NCI-H748 (cell line): ENCODE data around the gene ITGA7.

ENCODE experiments used
- DNase-seq: peaks from one replicate; lab custom pipeline; 2025; ENCODE audit not compliant: unreplicated experiment; lab: John Stamatoyannopoulos, UW

Gene ITGA7

DNA sequence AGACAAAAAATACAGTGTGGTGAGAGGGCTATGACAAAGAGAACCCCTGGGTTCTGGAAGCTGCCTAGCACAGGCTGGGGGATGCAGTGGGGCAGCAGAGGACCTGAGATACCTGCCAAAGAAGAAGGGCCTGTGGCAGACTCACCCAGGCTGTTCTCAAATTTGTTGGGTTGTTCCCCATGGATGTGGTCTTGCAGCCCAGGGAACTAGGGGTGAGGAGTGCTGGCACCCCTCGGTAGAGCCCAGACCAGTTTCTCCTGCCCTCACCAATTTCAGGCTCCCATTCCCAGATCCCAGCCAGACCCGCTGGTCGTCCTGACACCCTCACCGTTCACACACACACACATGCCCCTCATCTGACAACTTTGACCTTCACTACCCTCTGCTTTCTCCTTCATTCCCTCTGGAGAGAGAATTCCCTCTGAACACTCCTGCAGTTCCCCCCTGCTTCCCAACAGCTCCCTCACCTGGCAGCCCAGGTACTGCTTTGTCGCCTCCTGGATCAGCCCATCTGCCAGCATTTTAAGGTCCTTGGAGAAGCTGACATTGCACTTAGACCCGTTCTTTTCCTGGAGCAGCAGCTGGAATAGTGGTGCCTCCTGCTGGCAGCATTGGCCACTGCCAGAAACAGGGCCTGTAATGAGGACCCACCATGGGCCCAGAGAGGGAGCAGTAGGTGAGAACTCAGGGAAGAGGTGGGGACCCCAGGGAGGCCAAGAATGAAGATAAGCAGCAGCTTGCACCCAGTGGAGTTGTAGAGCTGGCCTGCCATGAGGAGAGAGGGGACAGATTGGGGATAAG is 29.3 kb upstream of the ITGA7 start:
- DNase-seq, result peak; percentile 89

DNA sequence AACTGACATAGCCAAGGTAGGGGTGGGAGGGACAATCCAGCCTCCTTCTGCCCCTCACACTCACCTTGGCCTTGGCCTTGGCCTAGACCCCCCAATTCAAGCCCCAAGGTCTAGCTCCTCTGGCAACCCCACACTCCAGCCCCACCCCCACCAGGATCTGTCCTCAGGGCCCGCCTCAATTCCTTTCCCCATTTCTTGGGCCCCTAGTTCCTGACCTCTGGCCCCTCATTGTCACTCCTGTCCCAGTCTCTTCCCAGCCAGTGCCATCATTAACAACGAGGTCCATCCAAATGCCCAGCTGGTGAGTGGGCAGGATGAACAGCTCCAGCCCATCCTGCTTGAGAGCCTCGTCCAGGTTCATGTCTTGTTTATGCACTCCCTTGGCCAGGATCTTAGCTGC is 28.4 kb upstream of the ITGA7 start:
- DNase-seq, result no peak

GRCh38 chr12:55734595-55734994 is 26.9 kb upstream of the ITGA7 start:
- DNase-seq, result no peak

- DNase-seq, result no peak
Observed at GRCh38 chr12:55733858-55734257, 26.2 kb upstream of the ITGA7 start.

- DNase-seq, result no peak
Observed at GRCh38 chr12:55733021-55733555, 25.4 kb upstream of the ITGA7 start.

DNA sequence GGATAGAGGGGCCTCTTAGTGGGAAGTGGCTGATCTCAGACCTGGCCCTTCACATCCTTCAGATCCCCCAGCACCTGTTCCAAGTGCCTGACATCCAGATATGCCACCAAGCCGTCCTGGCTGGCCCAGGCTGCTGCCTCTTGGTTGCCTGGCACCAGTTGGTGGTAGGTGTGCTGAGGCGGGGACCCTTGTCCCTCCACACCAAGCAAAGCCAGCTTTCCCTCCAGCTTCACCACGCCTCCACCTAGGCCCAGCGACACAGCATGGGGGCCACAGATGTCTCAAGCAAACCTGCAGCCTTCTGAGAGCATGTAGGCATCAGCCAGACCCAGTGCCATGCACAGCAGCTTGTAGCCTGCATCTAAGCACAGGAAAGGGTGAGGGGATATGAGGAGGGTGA is 24.6 kb upstream of the ITGA7 start:
- no peak for DNase-seq

- no peak for DNase-seq
Observed at GRCh38 chr12:55729819-55730818, 22.4 kb upstream of the ITGA7 start.

DNA sequence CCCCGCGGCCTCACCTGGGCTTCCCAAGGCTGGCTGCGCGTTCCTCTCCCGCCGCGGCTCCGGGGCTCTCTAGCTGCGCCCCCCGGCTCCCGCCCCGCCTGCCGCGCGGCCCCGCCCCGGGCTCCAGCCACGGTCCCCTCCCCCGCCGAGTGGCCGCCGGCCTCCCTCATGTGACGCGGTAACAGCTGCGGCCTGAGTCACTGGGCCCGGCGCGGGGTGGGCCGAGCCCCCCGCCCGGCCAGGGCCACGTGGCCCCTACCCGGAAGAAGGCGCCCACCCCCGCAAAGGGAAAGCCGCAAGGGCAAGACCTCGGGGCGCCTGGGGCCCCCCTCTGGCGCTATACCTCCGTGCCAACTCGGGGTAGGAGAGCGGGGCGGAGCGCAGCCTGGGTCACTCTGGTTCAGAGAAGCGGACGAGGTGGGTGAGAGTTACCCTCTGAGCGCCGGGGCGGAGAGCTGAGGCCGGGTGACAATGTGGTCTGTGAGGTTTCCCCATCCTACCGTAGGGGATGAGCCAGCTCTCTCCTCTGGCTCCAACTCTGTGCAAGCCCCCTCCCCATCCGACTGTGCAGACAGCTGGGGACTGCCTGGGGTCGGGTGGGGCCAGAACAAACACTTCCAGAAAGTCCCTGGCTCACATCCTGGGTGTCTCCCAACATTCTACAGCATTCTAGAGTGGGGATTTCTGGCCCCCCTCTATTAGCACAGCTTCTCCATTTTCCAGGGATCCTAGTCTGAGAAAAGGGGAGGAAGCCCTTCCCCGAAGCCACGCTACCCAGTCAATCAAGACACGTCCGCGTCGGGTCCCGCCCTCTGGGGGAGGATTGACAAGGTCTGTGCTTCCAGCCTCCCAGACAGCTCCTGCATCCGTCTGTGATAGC is 21.5 kb upstream of the ITGA7 start, which contains the start of gene CD63:
Gene CD63, minus strand, starts transcription at position 71 of the 880 bp plus-strand sequence. CDS start 668 bp downstream, outside the sequence.
- DNase-seq, result peak; percentile 91

DNA sequence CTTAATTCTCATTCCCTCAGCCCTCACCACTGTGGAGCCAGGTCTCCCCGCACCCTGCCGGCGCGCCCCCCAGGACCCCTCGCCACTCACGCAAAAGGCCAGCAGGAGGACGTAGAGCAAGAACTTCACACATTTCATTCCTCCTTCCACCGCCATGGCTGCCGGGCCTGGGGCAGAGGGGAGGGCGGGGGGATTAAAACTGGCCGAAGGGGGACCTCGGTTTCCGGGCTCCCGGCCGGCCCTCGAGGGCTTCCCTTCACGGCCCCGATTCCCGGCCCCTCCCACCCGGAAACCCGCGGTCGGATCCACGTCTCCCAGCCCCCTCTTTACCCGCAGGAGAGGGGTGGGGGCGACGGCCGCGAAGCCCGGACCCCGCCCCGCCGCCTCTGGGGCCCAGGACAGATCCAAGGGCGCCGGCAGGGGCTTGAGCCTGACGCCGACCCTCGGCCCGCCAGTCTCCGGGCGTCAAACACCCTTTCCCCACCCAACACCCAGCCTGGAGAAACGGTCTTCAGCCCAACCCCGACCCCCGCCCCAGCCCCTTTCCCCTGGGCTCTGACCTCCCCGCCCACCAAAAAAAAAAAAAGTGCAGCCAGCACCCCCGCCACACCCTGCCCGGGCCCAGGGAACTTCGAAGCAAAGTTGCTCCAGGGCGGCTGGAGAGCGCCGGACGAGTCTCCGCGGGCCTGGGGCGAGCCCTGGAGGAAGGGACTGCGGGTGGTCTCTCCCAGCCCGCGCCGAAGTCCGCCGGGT is 20.7 kb upstream of the ITGA7 start:
- peak; percentile 62 for DNase-seq

- DNase-seq, result peak; percentile 71
Observed at GRCh38 chr12:55727643-55728185, 20.0 kb upstream of the ITGA7 start.

DNA sequence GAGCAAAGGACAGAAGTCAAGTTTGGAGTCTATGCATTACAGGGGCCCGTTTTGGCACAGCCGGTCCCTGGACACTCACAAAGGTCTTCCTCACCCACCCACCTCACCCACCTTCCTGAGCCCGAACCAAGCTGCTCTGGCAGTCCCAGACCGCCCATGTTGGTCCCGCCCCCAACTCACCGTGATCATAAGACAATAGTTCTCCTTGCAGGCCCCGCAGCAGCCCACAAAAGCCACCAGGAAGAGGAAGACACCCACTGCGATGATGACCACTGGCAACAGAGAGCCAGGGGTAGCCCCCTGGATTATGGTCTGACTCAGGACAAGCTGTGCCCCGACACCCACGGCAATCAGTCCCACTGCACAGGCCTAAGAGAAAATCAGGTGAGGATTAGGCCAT is 19.3 kb upstream of the ITGA7 start:
- no peak for DNase-seq

DNA sequence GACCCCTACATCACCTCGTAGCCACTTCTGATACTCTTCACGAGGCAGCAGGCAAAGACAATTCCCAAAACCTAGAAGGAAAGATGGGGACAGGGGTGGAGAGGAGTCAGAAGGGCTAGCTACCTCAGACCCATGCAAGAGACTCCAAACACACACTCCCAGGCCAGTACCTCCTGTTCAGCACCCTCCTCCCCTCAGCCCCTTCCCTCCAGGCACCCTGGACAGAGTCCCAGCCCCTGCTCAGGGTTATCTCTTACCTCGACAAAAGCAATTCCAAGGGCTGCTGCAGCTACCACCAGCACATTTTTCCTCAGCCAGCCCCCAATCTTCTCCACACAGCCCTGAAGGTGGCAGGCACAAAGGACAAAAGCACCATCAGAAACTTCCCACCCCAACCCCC is 17.9 kb upstream of the ITGA7 start:
- no peak for DNase-seq

GRCh38 chr12:55724940-55725309 is 17.2 kb upstream of the ITGA7 start:
- no peak for DNase-seq

GRCh38 chr12:55724226-55724939 is 16.7 kb upstream of the ITGA7 start:
- peak; percentile 59 for DNase-seq

DNA sequence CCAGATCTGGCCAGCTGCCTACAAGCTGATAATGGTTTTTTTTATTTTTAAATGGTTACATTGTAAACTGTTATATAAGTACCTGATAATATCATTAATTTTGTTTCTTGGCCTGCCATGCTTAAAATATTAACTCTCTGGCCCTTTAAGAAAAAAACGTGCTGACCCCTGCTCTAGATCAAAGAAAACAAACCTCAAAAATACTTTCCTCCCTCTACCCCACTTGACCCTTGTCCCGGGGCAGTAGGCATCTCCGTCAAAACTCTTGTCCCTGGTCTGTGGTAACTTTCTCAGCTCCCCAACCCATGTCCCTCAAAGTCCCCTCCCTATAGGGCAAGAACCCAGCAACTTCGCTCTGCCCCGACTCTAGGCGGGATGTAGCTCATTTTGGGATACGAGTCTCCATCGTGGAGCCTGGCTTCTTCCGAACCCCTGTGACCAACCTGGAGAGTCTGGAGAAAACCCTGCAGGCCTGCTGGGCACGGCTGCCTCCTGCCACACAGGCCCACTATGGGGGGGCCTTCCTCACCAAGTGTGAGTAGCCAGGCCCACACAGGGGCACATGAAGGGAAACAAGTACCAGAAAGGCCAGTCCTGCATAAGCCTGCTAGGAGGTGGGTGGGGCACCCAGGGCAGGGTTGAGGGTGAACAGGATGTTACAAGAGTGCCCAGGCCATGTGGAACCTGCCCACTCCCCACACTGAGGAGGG is 16.0 kb upstream of the ITGA7 start:
- no peak for DNase-seq

GRCh38 chr12:55722948-55723347 is 15.2 kb upstream of the ITGA7 start:
- DNase-seq, result no peak

DNA sequence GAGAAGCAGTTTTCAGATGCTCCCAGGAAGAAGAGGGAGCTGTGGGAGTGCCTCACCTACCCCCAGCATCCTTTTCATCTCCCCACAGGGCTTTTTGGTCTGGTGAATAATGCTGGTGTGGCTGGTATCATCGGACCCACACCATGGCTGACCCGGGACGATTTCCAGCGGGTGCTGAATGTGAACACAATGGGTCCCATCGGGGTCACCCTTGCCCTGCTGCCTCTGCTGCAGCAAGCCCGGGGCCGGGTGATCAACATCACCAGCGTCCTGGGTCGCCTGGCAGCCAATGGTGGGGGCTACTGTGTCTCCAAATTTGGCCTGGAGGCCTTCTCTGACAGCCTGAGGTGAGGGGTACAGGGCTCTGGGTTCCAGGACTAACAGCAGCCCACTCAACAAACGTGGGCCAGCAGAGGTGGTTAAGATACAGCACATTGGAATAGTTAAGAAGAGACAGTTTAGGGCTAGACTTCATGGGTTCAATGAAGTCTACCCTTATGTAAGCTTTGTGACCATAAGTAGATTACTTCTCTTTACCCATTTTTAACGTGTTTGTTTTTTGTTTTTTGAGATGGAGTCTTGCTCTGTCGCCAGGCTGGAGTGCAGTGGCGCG is 14.0 kb upstream of the ITGA7 start:
- no peak for DNase-seq

- DNase-seq, result peak; percentile 52
Observed at GRCh38 chr12:55720894-55721444, 13.3 kb upstream of the ITGA7 start.
